IMR-90 (cell line): ENCODE measurements around the gene PLCD4. TPM values are rescaled to one million over a fixed set of nuclear protein-coding genes. Genes with fewer than 3 reads are reported as not detected.

Experiments
- ATAC-seq: fragments of 200-7000 bp; cut with Tn5 transposase; 2 replicates; pipeline ENCODE4 v1.9.1; 2020; ENCODE audit warnings: low read depth, mild to moderate bottlenecking, moderate library complexity
- BruUV-seq: library from RNA; stranded (reverse); fragments of 400-500 nt; replicated peaks from 2 replicates; lab custom pipeline; 2021; lab: Mats Ljungman, UMichigan
- CTCF ChIA-PET: fragments of 300-600 bp; formaldehyde crosslinking; extraction: SDS; loops from one replicate; lab custom pipeline; 2021; ENCODE audit warnings: antibody characterized with exemption; lab: Yijun Ruan, JAX
- POLR2A ChIA-PET: fragments of 300-600 bp; sonication (Branson Sonifier 250); formaldehyde crosslinking; loops from one replicate; lab custom pipeline; 2022; ENCODE audit warnings: antibody characterized with exemption; ENCODE audit not compliant: unreplicated experiment; lab: Charles Lee
- DNase-seq: peaks from one replicate; pipeline ENCODE4 v3.0.0; 2013
- H2AFZ ChIP-seq: replicated peaks from 2 replicates; pipeline ENCODE3; 2013; ENCODE audit warnings: low read length, mild to moderate bottlenecking; ENCODE audit not compliant: poor library complexity
- H2AK5ac ChIP-seq: 2 replicates; pipeline ENCODE4 v1.6.1; 2013; ENCODE audit warnings: low read depth, low read length, inconsistent platforms
- H2AK9ac ChIP-seq: replicated peaks from 2 replicates; pipeline ENCODE3; 2013; ENCODE audit warnings: mild to moderate bottlenecking, low read depth, low read length, moderate library complexity; ENCODE audit not compliant: poor library complexity
- H2BK120ac ChIP-seq: 2 replicates; pipeline ENCODE4 v1.6.1; 2013; ENCODE audit warnings: low read depth, low read length, inconsistent platforms
- H2BK15ac ChIP-seq: 3 replicates; pipeline ENCODE4 v1.6.1; 2013; ENCODE audit warnings: low read depth, low read length, inconsistent platforms
- H2BK20ac ChIP-seq: 2 replicates; pipeline ENCODE4 v1.6.1; 2013; ENCODE audit warnings: low read depth, mild to moderate bottlenecking, inconsistent platforms, low read length, moderate library complexity
- H2BK5ac ChIP-seq: 2 replicates; pipeline ENCODE4 v1.6.1; 2013; ENCODE audit warnings: mild to moderate bottlenecking, low read depth, low read length, inconsistent platforms; ENCODE audit not compliant: poor library complexity, severe bottlenecking
- H3K14ac ChIP-seq: replicated peaks from 2 replicates; pipeline ENCODE4 v1.6.1; 2013; ENCODE audit warnings: low read depth, low read length, inconsistent platforms
- H3K18ac ChIP-seq: 2 replicates; pipeline ENCODE4 v1.6.1; 2013; ENCODE audit warnings: low read depth, low read length, control low read depth
- H3K23ac ChIP-seq: 2 replicates; pipeline ENCODE4 v1.6.1; 2013; ENCODE audit warnings: low read depth, low read length, inconsistent platforms
- H3K27ac ChIP-seq: 2 replicates; pipeline ENCODE4 v1.5.1; 2013; ENCODE audit warnings: mild to moderate bottlenecking, control low read depth, low read length; ENCODE audit not compliant: insufficient read depth
- H3K27me3 ChIP-seq: 2 replicates; pipeline ENCODE4 v1.6.1; 2013; ENCODE audit warnings: low read length; ENCODE audit not compliant: control insufficient read depth, insufficient read depth
- H3K36me3 ChIP-seq: 2 replicates; pipeline ENCODE4 v1.6.1; 2013; ENCODE audit warnings: low read length, mixed read lengths; ENCODE audit not compliant: control insufficient read depth, insufficient read depth
- H3K4ac ChIP-seq: 2 replicates; pipeline ENCODE4 v1.6.1; 2013; ENCODE audit warnings: low read depth, low read length, inconsistent platforms
- H3K4me1 ChIP-seq: 2 replicates; pipeline ENCODE4 v1.6.1; 2013; ENCODE audit warnings: low read length, mixed read lengths; ENCODE audit not compliant: control insufficient read depth, insufficient read depth
- H3K4me2 ChIP-seq: 2 replicates; pipeline ENCODE4 v1.6.1; 2013; ENCODE audit warnings: low read depth, mild to moderate bottlenecking, control low read depth, low read length, moderate library complexity
- H3K4me3 ChIP-seq: 2 replicates; pipeline ENCODE4 v1.5.1; 2013; ENCODE audit warnings: low read depth, mild to moderate bottlenecking, control low read depth, low read length, moderate library complexity; ENCODE audit not compliant: insufficient read depth
- H3K56ac ChIP-seq: 2 replicates; pipeline ENCODE4 v1.6.1; 2013; ENCODE audit warnings: low read length, inconsistent platforms; ENCODE audit not compliant: insufficient read depth; ENCODE audit errors: extremely low read depth
- H3K79me1 ChIP-seq, 2 experiments: 2 replicates each; pipeline ENCODE4 v1.6.1; 2013; ENCODE audit warnings: low read length in 2 of 2, inconsistent platforms in 1 of 2, low read depth in 1 of 2
- H3K9ac ChIP-seq: 2 replicates; pipeline ENCODE4 v1.6.1; 2013; ENCODE audit warnings: low read depth, low read length, control low read depth
- H3K9me1 ChIP-seq: 2 replicates; pipeline ENCODE4 v1.6.1; 2013; ENCODE audit warnings: low read length, inconsistent platforms; ENCODE audit not compliant: insufficient read depth
- H3K9me3 ChIP-seq: 2 replicates; pipeline ENCODE4 v1.6.1; 2013; ENCODE audit warnings: low read length; ENCODE audit not compliant: control insufficient read depth, insufficient read depth
- H4K20me1 ChIP-seq: 2 replicates; pipeline ENCODE4 v1.6.1; 2013; ENCODE audit warnings: low read length, inconsistent platforms; ENCODE audit not compliant: insufficient read depth
- H4K5ac ChIP-seq: 2 replicates; pipeline ENCODE4 v1.6.1; 2013; ENCODE audit warnings: mild to moderate bottlenecking, low read depth, low read length, control low read depth
- H4K8ac ChIP-seq, 2 experiments: 2 replicates each; pipeline ENCODE4 v1.6.1; 2013; ENCODE audit warnings: low read depth in 2 of 2, low read length in 2 of 2, control low read depth in 1 of 2, inconsistent platforms in 1 of 2
- H4K91ac ChIP-seq: 2 replicates; pipeline ENCODE4 v1.6.1; 2013; ENCODE audit warnings: low read depth, low read length, inconsistent platforms; ENCODE audit not compliant: insufficient read depth
- CEBPB ChIP-seq: IDR thresholded peaks from 2 replicates; pipeline ENCODE4 v1.6.1; 2012; ENCODE audit warnings: low read depth, low read length, improper control_type of control experiment
- FOS ChIP-seq: fragments of 150-350 bp; IDR thresholded peaks from 2 replicates; pipeline ENCODE4 v1.6.1; 2016; ENCODE audit warnings: low read depth, low read length
- MAFK ChIP-seq: IDR thresholded peaks from 2 replicates; pipeline ENCODE4 v1.6.1; 2012; ENCODE audit warnings: low read depth, low read length, improper control_type of control experiment
- NFE2L2 ChIP-seq: fragments of 150-350 bp; IDR thresholded peaks from 2 replicates; pipeline ENCODE4 v1.6.1; 2016; ENCODE audit warnings: low read depth, mild to moderate bottlenecking, low read length
- POLR2A ChIP-seq: IDR thresholded peaks from 2 replicates; pipeline ENCODE4 v1.6.1; 2012; ENCODE audit warnings: mild to moderate bottlenecking, low read depth, low read length
- WGBS, 2 experiments: methylation state at CpG; one replicate each; pipeline versions ENCODE4 v1.1.5 to v1.1.7; 2013; ENCODE audit warnings: missing lambda C conversion rate in 2 of 2; ENCODE audit not compliant: insufficient read length in 1 of 2; ENCODE audit errors: extremely low coverage in 2 of 2; 5-methylcytosine and 5-hydroxymethylcytosine counted together
- dilution Hi-C: fragments of 300-500 bp; cut with HindIII; formaldehyde crosslinking; loops from one replicate; pipeline ENCODE4 v1.14.3; 2018; ENCODE audit warnings: low sequenced_read_pairs; ENCODE audit not compliant: unreplicated experiment
- in situ Hi-C: fragments of 300-500 bp; cut with MboI; formaldehyde crosslinking; loops from 3 replicates; pipeline ENCODE4 v1.14.3; 2019; ENCODE audit warnings: low sequenced_read_pairs, inconsistent platforms, mixed read lengths
- intact Hi-C: fragments of 100-400 bp; cut with micrococcal nuclease; formaldehyde crosslinking; loops from 2 replicates; pipeline ENCODE4 v1.10.0; 2022
- polyA plus RNA-seq, 3 experiments: library from polyadenylated mRNA; depleted of rRNA; stranded (reverse); fragments of >200 nt; gene quantifications; 2 replicates each; pipeline ENCODE4 v1.2.3, GENCODE V29; 2012; ENCODE audit warnings: low replicate concordance in 1 of 3
- total RNA-seq: library from RNA; depleted of rRNA; stranded (reverse); fragments of >200 nt; gene quantifications from 2 replicates; pipeline ENCODE4 v1.2.3, GENCODE V29; 2012
- TF ChIP-seq, protein P1 (sequence below): fragments of 150-350 bp; IDR thresholded peaks from 2 replicates; pipeline ENCODE4 v1.6.1; 2016; ENCODE audit warnings: low read depth, mild to moderate bottlenecking, low read length, moderate library complexity, borderline replicate concordance

PLCD4 gene
- total and polyA plus RNA-seq, 2 of the 4 experiments (the other 2 are of a cell fraction), result 1.9 to 2.0 TPM

DNA sequence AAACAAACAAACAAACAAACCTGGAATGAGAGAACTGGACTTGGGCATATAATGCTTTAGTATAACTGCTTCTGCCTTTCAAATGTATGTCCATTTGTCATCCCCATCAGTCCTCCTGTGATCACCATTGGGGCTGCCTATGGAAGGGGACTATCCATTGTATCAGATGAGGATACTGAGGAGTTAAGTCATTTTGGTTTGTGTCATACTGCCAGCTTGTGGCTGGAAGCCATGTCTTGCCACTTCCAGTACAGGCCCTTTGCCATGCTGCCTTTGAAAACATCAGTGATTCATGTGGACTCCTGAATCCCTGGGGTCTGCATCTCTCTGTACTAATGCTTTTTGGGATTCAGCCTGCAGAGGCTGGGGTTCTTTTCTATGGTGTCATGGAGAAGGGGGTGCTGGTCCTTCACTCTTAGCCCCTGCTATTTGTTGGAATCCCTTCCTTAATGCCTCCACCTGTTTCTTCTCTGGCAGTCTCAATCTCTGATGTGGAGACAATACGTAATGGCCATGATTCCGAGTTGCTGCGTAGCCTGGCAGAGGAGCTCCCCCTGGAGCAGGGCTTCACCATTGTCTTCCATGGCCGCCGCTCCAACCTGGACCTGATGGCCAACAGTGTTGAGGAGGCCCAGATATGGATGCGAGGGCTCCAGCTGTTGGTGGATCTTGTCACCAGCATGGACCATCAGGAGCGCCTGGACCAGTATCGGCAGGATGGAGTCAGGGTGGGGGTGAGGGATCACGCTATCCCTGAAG is 10.6 kb downstream of the PLCD4 start:
- H2AFZ ChIP-seq, result no peak overlapping the region
- H4K91ac ChIP-seq, result no peak overlapping the region
- ChIA-PET POLR2A (no interaction called here), CTCF (no interaction called here)
- H2BK120ac ChIP-seq, result no peak overlapping the region
- in situ Hi-C loops, result no loop called here
- H3K4me1 ChIP-seq, result no peaks in the 10 kb centered on the region; the same call in 1 of the 2 replicates
- no peak overlapping the region for H3K23ac ChIP-seq
- no peak overlapping the region for H2BK15ac ChIP-seq
- no peak overlapping the region for H3K4me3 ChIP-seq
- no peak for TF ChIP-seq FOS
- TF ChIP-seq, protein P1, sequence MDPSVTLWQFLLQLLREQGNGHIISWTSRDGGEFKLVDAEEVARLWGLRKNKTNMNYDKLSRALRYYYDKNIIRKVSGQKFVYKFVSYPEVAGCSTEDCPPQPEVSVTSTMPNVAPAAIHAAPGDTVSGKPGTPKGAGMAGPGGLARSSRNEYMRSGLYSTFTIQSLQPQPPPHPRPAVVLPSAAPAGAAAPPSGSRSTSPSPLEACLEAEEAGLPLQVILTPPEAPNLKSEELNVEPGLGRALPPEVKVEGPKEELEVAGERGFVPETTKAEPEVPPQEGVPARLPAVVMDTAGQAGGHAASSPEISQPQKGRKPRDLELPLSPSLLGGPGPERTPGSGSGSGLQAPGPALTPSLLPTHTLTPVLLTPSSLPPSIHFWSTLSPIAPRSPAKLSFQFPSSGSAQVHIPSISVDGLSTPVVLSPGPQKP, result no peak
- TF ChIP-seq CEBPB, result no peak
- TF ChIP-seq NFE2L2, result no peak
- no peak for TF ChIP-seq POLR2A
- no peak for TF ChIP-seq MAFK
- ATAC-seq (no peak), DNase-seq (no peak)
- no peak overlapping the region for H2AK9ac ChIP-seq
- 80% methylated on average over 3 of the region's 9 CpGs; no CpG with 5 or more reads in 1 of the 2 experiments for WGBS, 2 experiments
- H3K4me2 ChIP-seq, result no peak overlapping the region
- H4K20me1 ChIP-seq, result no peaks in the 10 kb centered on the region
- no TSS peak for BruUV-seq
- H2BK20ac ChIP-seq, result no peak overlapping the region
- no peak overlapping the region for H2BK5ac ChIP-seq
- intact Hi-C loops, result no loop called here
- H3K18ac ChIP-seq, result no peak overlapping the region
- H3K9me1 ChIP-seq, result no peaks in the 10 kb centered on the region
- H3K27me3 ChIP-seq, result no peaks in the 10 kb centered on the region
- H4K8ac ChIP-seq, result no peak overlapping the region
- H3K36me3 ChIP-seq, result no peaks in the 10 kb centered on the region
- no peak overlapping the region for H3K9ac ChIP-seq
- H3K9me3 ChIP-seq, result no peaks in the 10 kb centered on the region
- 0 out of 2 replicates have a peak overlapping the region, but pooled peaks have one; percentile 8 for H2AK5ac ChIP-seq
- H4K5ac ChIP-seq, result no peak overlapping the region
- no peak overlapping the region for H3K56ac ChIP-seq
- no peak overlapping the region for H3K27ac ChIP-seq
- H3K79me1 ChIP-seq, result no peaks in the 10 kb centered on the region
- no peak overlapping the region for H3K4ac ChIP-seq
- dilution Hi-C loops, result no loop called here
- no peak overlapping the region for H3K14ac ChIP-seq
